ENCODE results near the gene KRT73.
A peak's percentile ranks its signal among the peaks of the same experiment; 100 is the strongest.

The KRT73 gene

DNA sequence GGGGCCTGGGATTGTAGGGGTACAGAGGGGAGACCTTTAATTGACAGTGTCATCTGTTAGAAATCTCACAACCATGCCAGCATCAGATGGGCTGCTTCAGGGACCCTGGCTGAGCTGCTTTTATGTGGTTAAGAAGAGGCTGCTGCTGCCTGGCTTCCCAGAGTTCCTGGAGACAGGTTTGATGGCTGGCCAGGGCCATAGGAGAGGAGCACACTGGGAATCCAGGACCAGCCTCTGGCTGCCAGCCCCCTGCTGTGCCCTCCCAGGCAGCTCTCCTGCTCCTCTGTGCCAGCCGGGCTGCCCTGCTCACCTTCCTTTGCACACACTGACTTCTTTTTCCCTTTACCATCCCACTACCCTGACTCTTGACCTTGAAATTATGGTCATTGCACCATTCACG lies 507 bp upstream of the KRT73 start:
- no peak for DNase-seq (ENCODE audit: low read depth in 2 of 2)

DNA sequence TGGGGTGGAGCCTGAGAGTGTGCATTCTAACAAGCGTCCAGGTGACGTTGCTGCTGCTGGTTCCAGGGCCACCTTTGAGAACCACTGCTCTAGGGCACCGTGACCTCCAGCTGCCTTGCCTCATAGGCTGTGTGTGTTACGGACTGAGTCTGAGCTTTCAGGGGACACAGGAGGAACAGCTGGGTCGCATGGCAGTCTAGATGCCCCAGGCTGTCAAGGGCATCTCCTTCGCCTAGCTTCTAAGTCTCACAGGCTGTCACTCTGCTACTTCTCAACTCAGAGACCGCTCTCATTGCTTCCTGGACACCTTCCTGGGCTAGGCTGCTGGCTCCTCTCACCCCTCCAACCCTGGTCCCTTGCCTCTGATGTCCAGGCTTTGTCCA lies 965 bp downstream of the KRT73 start:
- DNase-seq (ENCODE audit: low read depth in 2 of 2), result no peak

DNA sequence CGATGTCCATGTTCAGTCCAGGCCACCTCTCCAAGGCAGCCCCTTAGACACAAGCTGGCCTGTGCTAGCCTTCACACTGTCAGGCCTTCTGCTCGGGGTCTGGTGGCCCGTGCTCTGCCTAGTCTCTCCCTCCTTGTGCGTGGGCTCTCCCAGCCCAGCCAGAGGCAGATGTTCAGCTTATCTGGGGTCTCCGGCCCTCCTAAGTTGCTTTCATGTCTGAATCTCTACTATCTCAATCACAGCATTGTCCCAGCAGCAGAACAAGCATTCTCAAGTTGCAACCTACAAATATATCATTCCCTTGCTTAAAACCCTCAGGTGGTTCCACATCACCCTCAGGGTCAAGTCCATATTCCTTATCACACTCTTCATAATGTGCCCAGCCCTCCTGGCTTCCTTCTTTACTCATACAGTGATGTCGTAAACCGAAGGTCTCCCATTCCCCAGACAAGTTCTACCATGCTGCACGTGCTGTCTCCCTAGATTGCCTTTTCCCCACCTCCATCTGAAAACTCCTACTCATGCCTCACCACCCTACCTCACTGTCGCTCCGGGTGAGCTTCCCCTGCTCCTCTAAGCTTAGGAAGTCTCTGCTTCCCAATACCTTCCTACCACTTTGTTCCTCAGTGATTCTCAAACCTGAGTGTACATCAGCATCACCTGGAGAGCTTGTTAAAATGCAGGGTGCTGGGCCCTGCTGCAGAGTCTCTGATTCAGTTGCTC lies 1.5 kb downstream of the KRT73 start:
- no peak for DNase-seq (ENCODE audit: low read depth in 2 of 2)

DNA sequence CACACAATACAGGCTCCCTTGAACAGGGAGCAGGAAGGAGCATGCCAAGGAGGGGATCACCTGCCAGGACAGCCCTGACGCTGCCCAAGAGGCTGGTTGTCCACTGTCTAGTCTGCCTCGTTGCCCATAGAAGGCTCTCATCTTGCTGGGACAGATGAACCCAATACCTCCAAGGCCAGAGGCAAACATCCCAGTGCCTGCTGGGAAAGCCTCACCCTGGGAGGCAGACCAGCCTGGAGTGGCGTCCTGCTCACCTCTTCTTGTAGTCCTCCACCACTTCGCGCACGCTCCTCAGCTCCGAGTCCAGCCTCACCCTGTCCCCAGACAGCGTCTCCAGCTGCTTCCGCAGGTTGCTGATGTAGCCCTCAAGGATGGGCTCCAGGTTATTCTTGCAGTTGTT lies 2.4 kb downstream of the KRT73 start:
- DNase-seq (ENCODE audit: low read depth in 2 of 2), result no peak

DNA sequence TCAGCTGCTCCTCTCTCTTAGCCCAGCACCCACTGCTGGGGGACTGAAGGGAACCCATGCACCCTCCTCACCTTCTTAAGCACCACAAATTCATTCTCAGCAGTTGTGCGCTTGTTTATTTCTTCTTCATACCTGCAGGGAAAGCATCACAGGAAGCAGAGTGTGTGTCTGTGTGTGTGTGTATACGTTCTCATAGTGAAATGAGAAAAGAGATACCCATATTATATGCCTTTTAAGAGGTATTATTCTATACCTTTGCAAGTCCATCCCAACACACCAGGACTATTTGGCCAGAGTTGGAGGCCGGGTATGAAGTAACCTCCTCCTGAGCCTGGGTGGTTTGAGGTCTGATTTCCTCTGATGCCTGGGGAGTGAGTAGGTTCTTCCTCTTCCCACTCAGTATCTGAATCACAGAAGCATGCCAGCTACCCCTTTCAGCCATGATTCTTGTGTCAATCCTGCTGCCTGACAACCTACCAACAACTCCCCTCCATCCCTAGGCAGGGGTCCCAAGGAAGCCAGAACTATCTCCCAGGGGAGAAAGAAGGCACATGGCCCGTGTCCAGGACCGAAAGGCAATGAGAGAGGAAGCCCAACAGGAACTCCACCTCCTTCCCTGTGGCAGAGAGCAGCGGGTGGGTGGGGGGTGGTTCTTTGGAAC lies 3.0 kb downstream of the KRT73 start:
- peak in 1 of 2 donors; percentile 35 for DNase-seq (ENCODE audit: low read depth in 2 of 2)

DNA sequence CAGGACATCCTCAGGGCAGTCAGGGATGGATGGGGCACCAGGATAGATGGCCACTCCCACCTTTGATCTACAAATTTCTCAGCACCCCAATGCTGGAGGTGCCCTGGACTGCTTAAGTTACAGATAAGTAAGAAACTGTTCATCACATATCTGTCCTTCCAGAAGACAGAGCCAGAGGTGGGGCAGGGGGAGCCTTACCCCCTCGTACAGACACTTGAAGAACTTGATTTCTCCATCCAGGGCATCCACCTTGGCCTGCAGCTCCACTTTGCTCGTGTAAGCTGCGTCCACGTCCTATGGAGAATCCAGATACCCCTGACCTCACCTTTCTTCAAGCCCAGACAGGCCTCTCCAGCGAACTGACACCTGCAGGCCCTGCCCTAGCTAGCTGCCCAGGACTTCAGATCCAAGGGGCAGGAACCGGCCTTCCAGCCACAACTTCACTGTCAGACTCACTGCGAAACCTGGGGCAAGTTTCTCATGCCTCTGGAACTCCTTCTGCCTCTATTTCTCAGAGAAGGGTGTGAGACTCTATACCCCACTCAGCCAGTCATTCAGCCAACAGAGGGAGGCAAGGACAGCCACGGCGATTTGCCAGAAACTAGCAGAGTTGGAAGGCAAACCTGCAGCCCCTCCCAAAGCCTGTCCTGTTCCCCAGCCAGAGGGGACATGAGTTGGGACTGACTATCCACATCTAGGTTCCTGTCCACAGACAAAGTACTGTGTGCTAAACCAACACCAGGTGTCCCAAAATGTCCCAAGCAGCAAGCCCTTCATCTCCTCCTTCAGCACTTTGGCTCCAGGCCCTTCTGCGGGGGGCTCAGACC lies 3.8 kb downstream of the KRT73 start:
- DNase-seq (ENCODE audit: low read depth in 2 of 2), result no peak

DNA sequence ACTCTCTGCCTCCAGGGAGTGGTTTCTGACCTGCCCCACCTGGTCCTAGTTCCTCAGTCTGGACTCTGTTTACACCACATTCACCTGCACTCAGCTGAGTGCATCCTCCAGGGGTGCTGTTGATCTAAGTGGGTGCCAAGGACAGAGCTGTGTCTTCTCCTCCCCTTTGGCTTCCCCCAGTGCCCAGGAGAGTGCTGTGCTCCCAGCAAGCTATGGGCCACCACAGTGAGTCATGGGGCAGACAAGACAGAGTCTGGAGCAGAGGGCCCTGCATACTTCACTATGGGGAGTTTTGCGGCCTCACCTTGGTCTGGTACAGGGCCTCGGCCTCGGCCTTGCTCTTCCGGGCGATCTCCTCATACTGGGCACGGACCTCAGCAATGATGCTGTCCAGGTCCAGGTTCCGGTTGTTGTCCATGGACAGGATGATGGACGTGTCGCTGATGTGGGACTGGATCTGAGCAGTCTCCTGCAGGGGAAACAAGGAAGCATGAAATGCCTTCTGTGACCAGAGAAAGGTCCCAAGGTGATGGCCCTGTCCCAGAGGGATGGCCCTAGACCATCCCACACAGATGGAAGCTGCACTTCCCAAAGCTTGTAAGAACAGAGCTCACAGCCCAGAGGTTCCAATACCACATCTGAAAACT lies 4.9 kb downstream of the KRT73 start:
- DNase-seq (ENCODE audit: low read depth in 2 of 2), result no peak

DNA sequence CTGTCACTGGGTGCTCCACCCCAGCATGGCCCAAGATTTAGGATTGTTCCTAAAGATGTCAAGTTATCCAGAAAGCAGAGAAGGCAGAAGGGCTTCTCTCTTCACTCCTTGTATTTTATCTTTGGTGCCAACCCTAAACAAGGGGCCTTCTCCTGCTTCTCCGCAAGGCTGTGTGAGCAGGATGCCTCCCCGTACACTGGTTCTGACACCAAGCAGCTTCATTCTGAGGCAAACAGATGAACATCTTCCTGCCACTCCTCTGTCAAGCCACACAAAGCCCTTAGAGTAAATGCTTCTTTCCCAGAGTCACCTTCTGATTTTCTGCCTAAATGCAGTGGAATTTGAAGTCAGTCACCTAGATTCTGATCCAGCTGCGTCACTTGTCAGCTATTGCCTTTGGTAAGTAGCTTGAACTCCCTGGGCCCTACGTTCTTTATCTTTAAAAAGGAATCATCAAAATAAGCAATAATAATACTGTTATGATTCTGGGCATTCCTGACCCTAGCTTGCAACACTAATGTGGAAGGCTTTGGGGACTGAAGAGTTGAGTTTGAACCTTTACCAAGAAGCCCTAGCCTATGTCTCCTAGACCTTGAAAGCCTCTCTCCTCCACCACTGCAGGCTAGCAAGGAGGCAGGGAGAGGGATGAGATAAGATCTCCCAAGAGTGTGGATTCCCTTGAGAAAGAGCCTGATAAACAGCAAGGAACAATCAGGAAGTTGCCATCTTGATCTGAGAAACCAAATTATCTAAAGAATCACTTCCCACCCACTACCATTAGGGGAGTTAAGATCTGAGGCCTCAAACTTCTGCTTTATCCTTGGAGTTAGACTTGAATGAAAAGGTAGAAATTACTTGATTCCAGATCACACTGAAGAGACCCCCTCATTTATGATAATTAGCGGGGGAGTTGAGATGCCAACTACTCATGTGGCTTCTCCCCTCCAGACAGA lies 5.7 kb downstream of the KRT73 start:
- no peak for DNase-seq (ENCODE audit: low read depth in 2 of 2)

DNA sequence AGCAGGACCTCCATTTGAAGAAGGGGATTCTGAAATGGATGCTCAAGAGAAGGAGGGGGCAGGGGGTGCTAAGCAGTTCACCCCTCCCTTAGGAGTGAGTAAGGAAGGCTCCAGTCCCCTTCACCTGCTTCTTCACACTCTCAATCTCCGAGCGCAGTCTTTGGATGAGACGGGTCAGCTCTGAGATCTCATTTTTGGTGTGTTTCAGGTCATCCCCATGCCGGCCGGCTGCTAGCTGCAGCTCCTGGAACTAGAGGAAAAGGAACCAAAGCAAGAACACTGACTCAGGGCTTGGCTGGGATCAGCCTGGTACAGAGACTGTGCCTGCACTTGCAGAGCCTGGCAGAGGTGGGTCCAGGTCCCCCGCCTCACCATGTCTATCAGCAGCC lies 7.3 kb downstream of the KRT73 start:
- no peak for DNase-seq (ENCODE audit: low read depth in 2 of 2)

DNA sequence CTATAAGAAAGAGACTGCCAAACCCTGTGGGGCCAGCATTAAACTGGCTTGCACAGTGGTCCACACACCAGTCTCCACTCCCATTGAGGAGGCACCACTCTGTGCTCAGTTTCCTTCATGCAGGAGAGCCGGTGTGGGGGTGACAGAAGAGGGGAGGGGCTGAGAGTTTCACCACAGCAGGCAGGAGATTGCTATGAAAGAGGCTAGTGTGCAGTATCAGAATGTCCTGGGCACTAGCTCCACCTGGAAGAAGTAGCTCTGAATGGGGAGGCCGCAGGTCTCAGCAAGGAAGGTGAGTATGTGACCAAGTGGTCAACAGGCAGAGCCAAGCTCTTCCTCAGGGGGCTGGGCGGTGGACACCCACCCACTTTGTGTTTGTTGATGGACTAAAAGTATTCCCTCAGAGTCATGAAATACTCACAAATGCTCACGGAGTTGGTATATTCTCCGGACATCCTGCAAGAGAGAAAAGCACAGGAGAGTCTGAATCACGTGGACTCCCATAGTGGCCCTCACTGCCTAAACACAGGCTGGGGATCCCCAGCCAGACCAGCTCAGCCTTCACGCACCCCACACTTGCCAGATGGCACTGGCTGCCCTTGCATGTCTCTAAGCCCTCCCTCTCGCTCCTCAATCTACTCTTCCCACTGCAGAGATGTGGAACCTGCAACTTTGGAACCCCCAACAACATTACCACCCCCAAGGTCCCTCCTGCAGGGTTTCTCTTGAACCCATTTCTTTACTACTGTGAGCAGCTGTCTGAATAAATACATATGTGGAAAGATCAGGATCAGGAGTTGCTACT lies 9.3 kb downstream of the KRT73 start:
- DNase-seq (ENCODE audit: low read depth in 2 of 2), result no peak

DNA sequence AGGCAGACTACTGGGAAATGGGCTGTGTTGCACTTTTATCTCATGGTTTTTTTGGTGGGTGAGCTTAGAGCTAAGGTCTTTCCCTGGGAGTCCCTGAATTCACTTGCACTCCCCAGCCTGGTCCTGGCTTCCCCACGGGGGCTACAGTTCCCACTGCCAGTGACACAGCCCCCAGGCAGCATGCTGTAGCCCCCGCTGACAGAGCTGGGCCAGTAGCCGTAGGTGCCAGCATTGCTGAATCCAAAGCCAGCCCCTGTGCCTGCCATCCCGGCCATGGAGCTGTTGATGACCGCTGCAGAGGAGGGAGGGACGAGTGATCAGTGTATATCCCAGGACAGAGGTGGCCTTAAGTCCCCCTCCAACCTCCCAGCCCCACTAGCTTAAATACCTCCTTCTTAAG lies 10.2 kb downstream of the KRT73 start:
- DNase-seq (ENCODE audit: low read depth in 2 of 2), result no peak

DNA sequence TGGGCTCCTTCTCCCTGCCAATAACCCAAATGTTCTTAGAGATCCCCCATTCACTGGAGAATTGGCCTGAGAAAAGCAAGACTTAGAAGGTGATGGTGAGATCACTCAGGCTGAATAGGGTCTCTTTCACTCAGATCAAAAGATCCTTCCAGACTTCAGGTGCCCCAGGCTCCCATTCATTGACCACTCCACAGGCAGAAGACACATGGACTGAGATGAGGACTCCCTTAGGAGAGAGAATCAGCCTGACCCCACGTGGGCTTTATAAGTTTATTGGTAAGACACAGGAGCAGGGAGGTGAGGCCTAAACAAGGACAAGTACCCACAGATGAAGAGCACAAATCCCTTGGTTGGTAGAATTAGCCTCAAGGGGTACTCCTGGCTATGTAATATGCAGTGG lies 11.0 kb downstream of the KRT73 start:
- no peak for DNase-seq (ENCODE audit: low read depth in 2 of 2)

DNA sequence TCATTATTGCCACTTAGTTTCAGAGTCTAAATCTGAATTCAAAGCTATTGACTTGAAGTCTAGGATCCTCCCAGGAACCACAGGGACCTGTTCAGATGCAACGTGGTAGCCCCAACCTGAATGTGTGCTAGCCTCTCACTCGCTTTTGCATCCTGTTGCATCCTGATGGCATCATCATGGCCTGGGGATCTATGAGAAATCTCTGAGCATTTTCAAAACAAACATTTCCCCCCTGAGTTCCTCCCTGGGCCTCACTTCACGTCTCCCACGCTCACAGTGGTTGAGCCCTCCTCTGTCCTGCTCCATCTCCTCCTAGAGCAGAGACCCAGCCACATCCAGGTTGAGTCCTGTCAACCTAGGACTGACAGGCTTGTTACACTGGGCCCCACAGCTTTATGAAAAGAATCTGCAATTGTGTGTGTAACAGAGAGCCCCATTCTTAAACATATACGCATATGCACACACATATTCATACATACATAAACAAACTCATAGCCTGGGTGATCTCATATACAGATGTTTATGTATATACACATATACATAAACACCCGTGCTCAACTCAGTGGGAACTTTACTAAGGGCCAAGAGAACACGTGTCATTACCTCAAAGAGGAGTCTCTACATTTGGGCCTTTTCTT lies 11.7 kb downstream of the KRT73 start:
- DNase-seq (ENCODE audit: low read depth in 2 of 2), result no peak

DNA sequence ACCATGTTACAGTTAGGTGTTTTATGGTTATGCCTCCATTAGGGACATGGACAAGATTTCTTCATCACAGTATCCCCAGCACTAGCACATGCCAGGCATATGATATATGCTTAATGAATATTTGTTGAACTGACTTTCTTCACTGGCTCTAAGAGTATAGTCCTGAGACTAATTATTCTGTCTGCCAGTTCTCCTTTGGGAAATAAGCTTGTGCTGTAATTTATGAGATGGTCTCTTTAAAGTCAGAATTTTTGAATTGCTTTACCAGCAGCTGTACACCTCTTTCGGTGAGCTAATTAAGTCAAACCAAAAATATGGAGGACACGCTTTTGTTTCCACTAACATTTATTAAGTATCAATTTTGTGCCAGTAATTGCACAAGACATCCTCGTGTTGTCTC lies 12.3 kb downstream of the KRT73 start:
- DNase-seq (ENCODE audit: low read depth in 2 of 2), result no peak

DNA sequence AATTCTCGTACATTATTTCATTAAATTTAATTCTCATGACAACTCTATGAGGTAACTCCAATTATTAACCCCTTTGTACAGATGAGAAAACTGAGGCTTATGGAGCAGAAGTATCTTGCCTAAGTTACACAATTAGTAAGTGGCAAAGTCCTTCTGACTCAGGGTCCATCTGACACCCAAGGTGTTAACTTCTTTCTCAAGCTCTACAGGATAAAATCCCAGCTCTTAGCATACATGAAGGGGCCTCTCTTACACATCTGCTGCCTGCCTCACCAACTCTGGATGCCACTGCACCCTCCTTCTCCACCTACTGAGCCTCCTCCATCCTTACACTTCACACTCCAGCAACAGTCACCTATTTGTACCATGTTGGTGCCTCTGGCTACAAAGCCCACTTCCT lies 12.8 kb downstream of the KRT73 start:
- DNase-seq (ENCODE audit: low read depth in 2 of 2), result no peak

DNA sequence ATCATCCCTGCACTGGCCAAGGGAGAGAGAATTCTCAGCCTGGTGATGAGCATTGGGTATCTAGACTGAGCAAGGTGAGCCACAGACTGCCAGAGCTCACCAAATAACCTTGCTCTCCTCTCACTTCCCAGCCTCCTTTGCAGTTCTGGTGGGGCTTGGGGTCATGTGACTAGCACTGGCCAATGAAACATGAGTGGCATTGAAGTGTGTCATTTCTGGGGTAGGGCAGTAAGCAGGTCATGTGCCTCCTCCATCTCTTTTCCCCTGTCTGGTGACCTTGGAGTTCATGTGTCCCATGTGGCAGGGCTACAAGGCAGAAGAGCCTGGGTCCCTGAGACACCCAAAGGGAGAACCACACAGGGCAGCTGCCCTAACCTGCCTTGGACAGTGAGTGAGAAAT lies 13.5 kb downstream of the KRT73 start:
- DNase-seq (ENCODE audit: low read depth in 2 of 2), result no peak

DNA sequence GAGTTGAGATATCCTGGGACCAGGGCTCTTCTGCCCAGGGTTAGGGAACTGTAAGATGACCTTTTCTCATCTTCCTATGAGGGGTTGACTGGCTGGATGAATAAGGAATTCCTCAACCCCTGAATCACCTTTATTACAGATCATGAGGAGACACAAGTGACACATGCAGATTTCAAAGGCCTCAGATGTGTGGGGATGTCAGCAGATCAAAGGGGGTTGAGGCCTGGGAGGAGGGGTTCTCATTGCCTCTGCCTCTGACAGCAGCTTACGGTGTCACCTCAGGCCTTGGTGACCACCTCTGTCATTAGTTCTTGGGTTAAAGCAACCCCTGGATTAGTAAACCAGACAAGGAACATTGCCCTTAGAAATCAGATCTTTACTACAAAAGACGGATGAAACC lies 15.0 kb downstream of the KRT73 start:
- peak in 1 of 2 donors; percentile 32 for DNase-seq (ENCODE audit: low read depth in 2 of 2)

DNA sequence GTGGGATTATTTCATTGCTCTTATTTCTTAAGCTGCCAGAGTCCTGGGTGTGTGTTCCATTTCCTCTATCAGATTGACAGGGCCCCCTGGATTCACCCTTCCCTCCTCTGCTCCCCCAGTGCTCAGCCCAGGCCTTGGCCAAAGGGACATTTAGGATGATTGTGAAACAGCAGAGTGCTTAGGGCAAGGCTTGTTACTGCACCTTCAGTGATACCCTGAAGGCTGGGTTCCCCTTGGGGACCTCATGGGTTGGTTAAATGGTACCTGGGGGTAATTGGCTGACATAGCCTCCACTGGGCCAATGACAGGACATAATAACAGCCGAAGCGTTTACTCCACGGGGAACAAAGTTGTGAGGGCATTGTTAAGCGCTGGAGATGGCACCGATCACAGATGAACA lies 15.8 kb downstream of the KRT73 start:
- no peak for DNase-seq (ENCODE audit: low read depth in 2 of 2)

DNA sequence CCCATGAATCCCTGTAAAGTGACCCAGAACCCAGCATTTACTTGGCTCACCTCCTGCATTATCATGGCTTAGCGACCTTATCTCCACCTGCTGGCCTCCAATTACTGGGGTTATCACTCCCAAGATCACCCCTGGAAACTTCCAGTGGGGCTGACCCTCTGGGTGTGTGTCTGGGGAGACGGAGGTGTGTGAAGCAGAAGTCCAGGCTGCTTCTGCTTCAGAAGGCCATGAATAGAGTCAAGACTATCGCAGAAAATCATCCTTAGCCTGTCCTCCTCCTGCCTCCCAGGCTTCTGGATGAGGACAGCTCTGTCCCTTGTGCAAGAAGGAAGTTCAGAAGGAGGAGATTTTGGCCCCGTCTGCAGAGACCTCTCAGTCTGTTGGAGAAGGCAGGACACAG lies 16.7 kb downstream of the KRT73 start:
- DNase-seq (ENCODE audit: low read depth in 2 of 2), result no peak

DNA sequence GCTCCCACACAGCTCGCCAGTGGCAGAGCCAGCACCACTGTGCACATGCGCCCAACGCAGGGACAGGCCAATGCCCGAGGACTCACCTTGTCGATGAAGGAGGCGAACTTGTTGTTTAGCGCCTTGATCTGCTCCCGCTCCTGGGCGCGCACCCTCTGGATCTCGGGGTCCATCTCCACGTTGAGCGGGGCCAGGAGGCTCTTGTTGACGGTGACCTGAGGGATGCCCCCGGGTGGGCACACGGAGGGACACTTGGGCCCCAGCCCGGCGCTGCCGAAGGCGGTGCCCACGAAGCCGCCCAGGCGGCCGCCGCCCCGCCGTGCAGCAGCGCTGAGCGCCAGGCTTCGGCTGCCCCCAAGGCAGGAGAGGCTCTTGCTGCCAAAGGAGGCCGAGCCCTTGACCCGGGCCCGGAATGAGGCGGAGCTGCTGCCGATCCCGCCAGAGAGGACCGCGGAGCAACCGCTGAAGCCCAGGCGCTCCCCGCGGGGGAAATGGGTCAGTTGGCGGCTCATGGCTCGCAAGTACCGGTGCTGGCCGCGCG lies 17.3 kb downstream of the KRT73 start, which contains the start of gene KRT72:
TSS of gene KRT72 (minus strand) at position 523 of the 541 bp plus-strand sequence. CDS start at position 512, 11 bp downstream.
- DNase-seq (ENCODE audit: low read depth in 2 of 2), result no peak

Data from stimulated activated CD8-positive, alpha-beta memory T cell treated with anti-CD3 and anti-CD28 coated beads, Interleukin-15, amount 100 ng/mL, for 4 hours (primary cell).